ENCODE results near the gene TUBB8B. TPM values are rescaled to one million over a fixed set of nuclear protein-coding genes. Genes with fewer than 3 reads are reported as not detected.
A peak's percentile ranks its signal among the peaks of the same experiment; 100 is the strongest.
"Not testable (repeated sequence)": the region's sequence is repeated elsewhere in the genome, so short reads cannot be mapped to it uniquely, and the experiment has no call there.

Gene TUBB8B
- total RNA-seq, 3 donors from 2014 or later (not counting 1 experiment from before 2014, with no cell fraction given) = not detected

DNA sequence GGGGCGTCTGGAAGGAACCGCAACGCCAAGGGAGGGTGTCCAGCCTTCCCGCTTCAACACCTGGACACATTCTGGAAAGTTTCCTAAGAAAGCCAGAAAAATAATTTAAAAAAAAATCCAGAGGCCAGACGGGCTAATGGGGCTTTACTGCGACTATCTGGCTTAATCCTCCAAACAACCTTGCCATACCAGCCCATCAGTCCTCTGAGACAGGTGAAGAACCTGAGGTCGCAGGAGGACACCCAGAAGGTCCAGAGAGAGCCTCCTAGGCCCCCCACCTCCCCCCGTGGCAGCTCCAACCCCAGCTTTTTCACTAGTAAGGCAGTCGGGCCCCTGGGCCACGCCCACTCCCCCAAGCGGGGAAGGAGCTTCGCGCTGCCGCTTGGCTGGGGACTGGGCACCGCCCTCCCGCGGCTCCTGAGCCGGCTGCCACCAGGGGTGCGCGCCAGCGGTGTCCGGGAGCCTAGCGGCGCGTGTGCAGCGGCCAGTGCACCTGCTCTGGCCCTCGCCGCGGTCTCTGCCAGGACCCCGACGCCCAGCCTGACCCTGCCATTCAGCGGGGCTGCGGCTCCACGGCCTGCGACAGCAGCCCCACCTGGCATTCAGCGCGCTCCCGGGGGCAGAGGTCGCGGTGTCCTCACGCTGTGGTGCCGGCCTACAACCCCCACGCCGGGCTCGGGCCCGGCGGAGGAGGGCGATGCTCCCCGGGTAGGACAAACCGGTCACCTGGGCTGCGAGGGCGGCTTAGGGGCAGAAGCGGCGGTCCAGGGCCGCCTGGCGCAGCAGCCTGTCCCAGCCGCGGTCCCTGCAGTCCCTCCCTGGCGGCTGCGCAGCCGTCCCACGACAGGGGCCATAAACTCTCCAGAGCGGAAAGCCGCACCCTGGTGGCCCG is 37.8 kb downstream of the TUBB8B start:
- H3K4me1 ChIP-seq (ENCODE audit: control insufficient read depth, insufficient read depth, low read length); ATAC-seq; H3K4me3 Mint-ChIP-seq; H3K27me3 ChIP-seq (ENCODE audit: control insufficient read depth, insufficient read depth, low read length); H3K36me3 Mint-ChIP-seq; H3K27me3 Mint-ChIP-seq (ENCODE audit: low read depth in 2 of 2); DNase-seq; intact Hi-C loops (cut with micrococcal nuclease); H3K4me1 Mint-ChIP-seq; H3K4me3 ChIP-seq (ENCODE audit: low read length); H3K27ac Mint-ChIP-seq; H3K9me3 Mint-ChIP-seq; H3K9me3 ChIP-seq (ENCODE audit: control insufficient read depth, insufficient read depth, low read length); H3K36me3 ChIP-seq (ENCODE audit: control insufficient read depth, insufficient read depth, low read length); H3K27ac ChIP-seq (ENCODE audit: low read length): not testable (repeated sequence)
- 95% methylated on average over 10 of the region's 65 CpGs for WGBS (ENCODE audit: insufficient coverage)

DNA sequence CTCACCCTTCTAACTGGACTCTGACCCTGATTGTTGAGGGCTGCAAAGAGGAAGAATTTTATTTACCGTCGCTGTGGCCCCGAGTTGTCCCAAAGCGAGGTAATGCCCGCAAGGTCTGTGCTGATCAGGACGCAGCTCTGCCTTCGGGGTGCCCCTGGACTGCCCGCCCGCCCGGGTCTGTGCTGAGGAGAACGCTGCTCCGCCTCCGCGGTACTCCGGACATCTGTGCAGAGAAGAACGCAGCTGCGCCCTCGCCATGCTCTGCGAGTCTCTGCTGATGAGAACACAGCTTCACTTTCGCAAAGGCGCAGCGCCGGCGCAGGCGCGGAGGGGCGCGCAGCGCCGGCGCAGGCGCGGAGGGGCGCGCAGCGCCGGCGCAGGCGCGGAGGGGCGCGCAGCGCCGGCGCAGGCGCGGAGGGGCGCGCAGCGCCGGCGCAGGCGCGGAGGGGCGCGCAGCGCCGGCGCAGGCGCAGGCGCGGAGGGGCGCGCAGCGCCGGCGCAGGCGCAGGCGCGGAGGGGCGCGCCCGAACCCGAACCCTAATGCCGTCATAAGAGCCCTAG is 38.7 kb downstream of the TUBB8B start:
- intact Hi-C loops (cut with micrococcal nuclease); H3K9me3 ChIP-seq (ENCODE audit: control insufficient read depth, insufficient read depth, low read length); H3K4me1 ChIP-seq (ENCODE audit: control insufficient read depth, insufficient read depth, low read length); H3K4me1 Mint-ChIP-seq; DNase-seq; H3K9me3 Mint-ChIP-seq; ATAC-seq; H3K4me3 ChIP-seq (ENCODE audit: low read length); H3K27ac Mint-ChIP-seq; H3K27me3 ChIP-seq (ENCODE audit: control insufficient read depth, insufficient read depth, low read length); H3K36me3 Mint-ChIP-seq; H3K36me3 ChIP-seq (ENCODE audit: control insufficient read depth, insufficient read depth, low read length); H3K4me3 Mint-ChIP-seq; H3K27me3 Mint-ChIP-seq (ENCODE audit: low read depth in 2 of 2); H3K27ac ChIP-seq (ENCODE audit: low read length): not testable (repeated sequence)
- WGBS (ENCODE audit: insufficient coverage) = 76% methylated on average over 40 of the region's 75 CpGs

DNA sequence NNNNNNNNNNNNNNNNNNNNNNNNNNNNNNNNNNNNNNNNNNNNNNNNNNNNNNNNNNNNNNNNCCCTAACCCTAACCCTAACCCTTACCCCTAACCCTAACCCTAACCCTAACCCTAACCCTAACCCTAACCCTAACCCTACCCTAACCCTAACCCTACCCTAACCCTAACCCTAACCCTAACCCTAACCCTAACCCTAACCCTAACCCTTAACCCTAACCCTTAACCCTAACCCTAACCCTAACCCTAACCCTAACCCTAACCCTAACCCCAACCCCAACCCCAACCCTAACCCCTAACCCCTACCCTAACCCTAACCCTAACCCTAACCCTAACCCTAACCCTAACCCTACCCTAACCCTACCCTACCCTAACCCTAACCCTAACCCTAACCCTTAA is 39.5 kb downstream of the TUBB8B start:
- H3K27me3 ChIP-seq (ENCODE audit: control insufficient read depth, insufficient read depth, low read length); H3K27ac ChIP-seq (ENCODE audit: low read length); H3K36me3 ChIP-seq (ENCODE audit: control insufficient read depth, insufficient read depth, low read length); H3K9me3 ChIP-seq (ENCODE audit: control insufficient read depth, insufficient read depth, low read length); H3K27ac Mint-ChIP-seq; H3K4me3 ChIP-seq (ENCODE audit: low read length); H3K4me1 ChIP-seq (ENCODE audit: control insufficient read depth, insufficient read depth, low read length); ATAC-seq; H3K4me1 Mint-ChIP-seq; H3K36me3 Mint-ChIP-seq; H3K9me3 Mint-ChIP-seq; H3K4me3 Mint-ChIP-seq; intact Hi-C loops (cut with micrococcal nuclease); H3K27me3 Mint-ChIP-seq (ENCODE audit: low read depth in 2 of 2): not testable (repeated sequence)
- DNase-seq = peak in 1 of 2 donors; percentile 18

Other genes starting within 250 kb of the TUBB8B start
- 10 to 100 TPM; 48.4 to 56.8 (median 50.8) TPM for gene USP14, start 108.9 kb upstream of the TUBB8B start, total RNA-seq
- 100 to 1,000 TPM in 1 of 3 donors, 10 to 100 TPM in 2; 96.4 to 105 (median 96.7) TPM for gene THOC1, start 218.4 kb upstream of the TUBB8B start, total RNA-seq